Ovary (tissue), 9 donors: ENCODE measurements around the gene NOM1. TPM values are rescaled to one million over a fixed set of nuclear protein-coding genes. Genes with fewer than 3 reads are reported as not detected.

ENCODE experiments used
- DNase-seq, 5 donors: peaks; one replicate each; pipeline ENCODE4 v3.0.0-alpha.2; 2019 to 2020
- H3K27ac ChIP-seq, 2 donors: fragments of 200-600 bp; one replicate each; pipeline versions ENCODE4 v1.5.1 to v1.8.0; 2019 to 2022
- H3K27me3 ChIP-seq: fragments of 200-600 bp; one replicate; pipeline ENCODE4 v1.8.0; 2022
- H3K36me3 ChIP-seq: fragments of 200-600 bp; sonication (generic); one replicate; pipeline ENCODE4 v1.5.1; 2019
- H3K4me1 ChIP-seq: one replicate; pipeline ENCODE4 v1.8.1; 2013; ENCODE audit warnings: mild to moderate bottlenecking, moderate library complexity; ENCODE audit not compliant: insufficient read depth
- H3K4me3 ChIP-seq: fragments of 200-600 bp; sonication (generic); one replicate; pipeline ENCODE4 v1.5.1; 2017
- H3K9me3 ChIP-seq, 2 donors: fragments of 200-600 bp in 1 of 2; sonication (generic) in 1 of 2; one replicate each; pipeline versions ENCODE4 v1.5.1 to v1.8.1; 2013 to 2019; ENCODE audit warnings: mild to moderate bottlenecking in 1 of 2, moderate library complexity in 1 of 2
- CTCF ChIP-seq, 3 donors: fragments of 450-650 bp in 2 of 3; fragments of 200-600 bp in 1 of 3; IDR thresholded peaks; one replicate each; pipeline versions ENCODE4 v1.5.1 to v1.8.0; 2016 to 2022; ENCODE audit warnings: antibody characterized with exemption in 3 of 3, mild to moderate bottlenecking in 1 of 3
- EP300 ChIP-seq: sonication (generic); formaldehyde crosslinking; IDR thresholded peaks from one replicate; pipeline ENCODE4 v1.6.1; 2017; ENCODE audit warnings: antibody characterized with exemption
- POLR2A ChIP-seq: fragments of 450-650 bp; IDR thresholded peaks from one replicate; pipeline ENCODE4 v1.6.1; 2017; ENCODE audit warnings: antibody characterized with exemption, mild to moderate bottlenecking, moderate library complexity
- WGBS, 3 donors: extraction: QIAGEN DNeasy Blood & Tissue Kit in 1 of 3; methylation state at CpG; one replicate each; pipeline versions ENCODE4 v1.1.5 to v1.1.7; 2013 to 2017; 5-methylcytosine and 5-hydroxymethylcytosine counted together
- intact Hi-C, 4 donors: fragments of 100-400 bp; cut with DNase I; formaldehyde crosslinking; loops; one replicate each; pipeline versions ENCODE4 v1.11.0 to v1.15.1; 2022 to 2023
- polyA plus RNA-seq, 2 donors: library from polyadenylated mRNA; stranded (reverse); fragments of 200-250 nt in 1 of 2; fragments of 350-450 nt in 1 of 2; fragmentation: Illumina TruSeq in 1 of 2; extraction: RNeasy Lipid Tissue Mini Kit (QIAGEN cat#74804) in 1 of 2; gene quantifications; one replicate each; pipeline ENCODE4 v1.2.3, GENCODE V29; 2013 to 2014
- total RNA-seq, 7 donors: library from RNA; depleted of rRNA in 2 of 7; stranded (reverse); fragments of >200 nt in 2 of 7; fragmentation: NEBNext Ultra II Directional in 3 of 7; extraction: Animal tissue kit (Norgen Biotek cat#: 25700) in 3 of 7; gene quantifications; one replicate each; pipeline versions ENCODE4 v1.1.0 to v1.2.4, GENCODE V29; 2016 to 2023
- donor health status: DM: no; HTN: no; CAD: no; lungs with moderate emphysema.
- donor health status: DM: no; HTN: no; CAD: no.
- donor health status: Bipolar disorder and iron deficiency.
- donor health status: DM: yes; HTN: yes; CAD: no.
- donor health status: DM: no; HTN: no; CAD: no.
- donor health status: DM: yes; HTN: yes; CAD: no.

The NOM1 gene
- total and polyA plus RNA-seq, 9 donors: 7.7 to 26.5 (median 13.8) TPM

- Histone ChIP-seq H3K27ac (no peak overlapping the region), H3K27me3 (no peaks in the 10 kb centered on the region), H3K4me3 (no peak overlapping the region), H3K4me1 (peaks cover 6% of the 10 kb centered on the region), H3K9me3 (no peaks in the 10 kb centered on the region), H3K36me3 (no peaks in the 10 kb centered on the region)
- WGBS, 3 donors: 93 to 96% (median 93%) methylated on average over 22 to 25 of the region's 25 CpGs
- DNase-seq: no peak
- TF ChIP-seq POLR2A (no peak), EP300 (no peak), CTCF (IDR thresholded peaks at IDR 0.05) (no peak)
- intact Hi-C loops: no loop called here
Observed at GRCh38 chr7:156989766-156990535, 40.4 kb downstream of the NOM1 start.

GRCh38 chr7:156993021-156993924 is 43.8 kb downstream of the NOM1 start:
- no peaks in the 10 kb centered on the region for H3K27me3 ChIP-seq
- no peak for TF ChIP-seq POLR2A
- no peak for TF ChIP-seq EP300
- no peak for TF ChIP-seq CTCF (IDR thresholded peaks at IDR 0.05)
- H3K4me3 ChIP-seq: no peak overlapping the region
- peaks cover 6% of the 10 kb centered on the region for H3K4me1 ChIP-seq
- no peak overlapping the region for H3K27ac ChIP-seq
- DNase-seq: peak in 4 of 5 donors; percentile 62 to 85 (median 65)
- 16 to 23% (median 21%) methylated on average over 25 to 32 of the region's 32 CpGs for WGBS, 3 donors
- intact Hi-C loops: no loop called here
- no peaks in the 10 kb centered on the region for H3K36me3 ChIP-seq
- peaks cover 0 to 4% of the 10 kb centered on the region in 2 donors for H3K9me3 ChIP-seq

- 30 to 37% (median 30%) methylated on average over 10 of the region's 10 CpGs for WGBS, 3 donors
- H3K27me3 ChIP-seq: no peaks in the 10 kb centered on the region
- no peak overlapping the region for H3K27ac ChIP-seq
- DNase-seq: no peak
- H3K9me3 ChIP-seq: peaks cover 0 to 4% of the 10 kb centered on the region in 2 donors
- H3K4me1 ChIP-seq: peaks cover 6% of the 10 kb centered on the region
- no peak overlapping the region for H3K4me3 ChIP-seq
- H3K36me3 ChIP-seq: no peaks in the 10 kb centered on the region
- intact Hi-C loops: no loop called here
- TF ChIP-seq EP300 (no peak), POLR2A (no peak), CTCF (IDR thresholded peaks at IDR 0.05) (no peak)
Observed at GRCh38 chr7:156993925-156994235, 44.4 kb downstream of the NOM1 start.

GRCh38 chr7:156994417-156994816 is 44.9 kb downstream of the NOM1 start:
- H3K9me3 ChIP-seq: peaks cover 0 to 4% of the 10 kb centered on the region in 2 donors
- DNase-seq: no peak
- intact Hi-C loops: no loop called here
- TF ChIP-seq EP300: no peak
- no peak overlapping the region for H3K27ac ChIP-seq
- no peaks in the 10 kb centered on the region for H3K36me3 ChIP-seq
- no peaks in the 10 kb centered on the region for H3K27me3 ChIP-seq
- WGBS, 3 donors: 66 to 70% (median 68%) methylated on average over 8 of the region's 8 CpGs
- peaks cover 6% of the 10 kb centered on the region for H3K4me1 ChIP-seq
- H3K4me3 ChIP-seq: no peak overlapping the region
